Stimulated activated CD4-positive, alpha-beta T cell treated with anti-CD3 and anti-CD28 coated beads, Interleukin-12 subunit alpha, Interleukin-12 subunit beta, amount 100 ng/mL, for 48 hours (primary cell): ENCODE results near the gene PTPRN.
"Not testable (repeated sequence)": the region's sequence is repeated elsewhere in the genome, so short reads cannot be mapped to it uniquely, and the experiment has no call there.

ENCODE experiments used
- DNase-seq, 3 donors: peaks; one replicate each; pipeline ENCODE4 v3.0.0-alpha.2; 2020; ENCODE audit warnings: low read depth in 2 of 3, low spot score in 1 of 3

PTPRN gene

DNA sequence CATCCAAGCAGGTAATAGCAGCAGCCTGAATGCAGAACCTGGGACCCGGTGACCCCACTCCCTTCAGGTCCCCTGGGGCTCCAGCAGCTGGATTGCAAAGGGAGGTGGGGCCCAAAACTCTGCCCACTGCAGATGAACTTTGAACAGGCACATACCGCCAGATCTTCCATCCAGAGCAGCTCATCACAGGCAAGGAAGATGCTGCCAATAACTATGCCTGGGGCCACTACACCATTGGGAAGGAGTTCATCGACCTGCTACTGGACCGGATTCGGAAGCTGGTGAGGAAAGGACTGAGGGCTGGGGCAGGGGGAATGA, 39.2 kb downstream of the PTPRN start:
- no peak for DNase-seq

DNA sequence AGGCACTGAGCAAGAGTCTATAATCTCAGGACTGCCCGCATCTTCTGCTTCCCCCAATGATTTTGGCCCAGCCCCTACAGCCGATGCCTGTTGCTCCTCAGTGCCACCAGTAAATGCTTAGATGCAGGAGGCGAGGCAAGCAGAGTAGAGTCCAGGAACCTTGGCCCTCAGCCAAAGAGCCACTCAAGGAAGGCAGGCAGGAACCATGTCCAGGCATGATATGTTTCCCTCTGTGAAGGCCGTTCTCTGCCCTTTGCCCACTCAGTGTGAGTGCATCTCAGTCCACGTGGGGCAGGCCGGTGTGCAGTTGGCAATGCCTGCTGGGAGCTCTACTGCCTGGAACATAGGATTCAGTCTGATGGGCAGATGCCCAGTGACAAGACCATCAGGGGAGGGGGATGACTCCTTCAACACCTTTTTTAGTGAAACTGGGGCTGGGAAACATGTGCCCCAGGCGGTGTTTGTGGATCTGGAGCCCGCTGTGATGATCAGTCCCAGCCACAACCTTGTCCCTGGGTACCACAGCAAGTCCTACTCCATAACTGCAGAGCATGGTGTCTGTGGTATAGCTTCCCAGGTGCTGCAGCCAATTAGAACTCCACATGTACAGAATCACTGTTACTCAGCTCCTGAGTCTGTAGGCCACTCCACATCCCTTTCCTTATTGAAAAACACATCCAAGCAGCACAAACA, 39.7 kb downstream of the PTPRN start:
- no peak for DNase-seq

DNA sequence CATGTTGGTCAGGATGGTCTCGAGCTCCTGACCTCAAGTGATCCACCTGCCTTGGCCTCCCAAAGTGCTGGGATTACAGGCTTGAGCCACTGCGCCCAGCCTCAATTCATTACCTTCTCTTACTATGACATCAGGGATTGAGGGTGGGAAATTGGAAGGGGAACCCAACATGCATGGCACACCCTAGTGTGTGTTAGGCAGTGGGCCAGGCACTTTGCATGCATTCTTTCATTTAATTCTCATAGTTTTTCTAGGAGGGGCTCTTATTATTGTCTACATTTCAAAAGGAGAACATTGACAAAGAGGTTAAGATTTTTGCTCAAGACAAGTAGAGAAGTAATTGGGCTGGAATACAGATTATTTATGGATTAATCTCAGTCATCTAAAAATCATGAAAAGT, 40.9 kb downstream of the PTPRN start:
- no peak for DNase-seq

DNA sequence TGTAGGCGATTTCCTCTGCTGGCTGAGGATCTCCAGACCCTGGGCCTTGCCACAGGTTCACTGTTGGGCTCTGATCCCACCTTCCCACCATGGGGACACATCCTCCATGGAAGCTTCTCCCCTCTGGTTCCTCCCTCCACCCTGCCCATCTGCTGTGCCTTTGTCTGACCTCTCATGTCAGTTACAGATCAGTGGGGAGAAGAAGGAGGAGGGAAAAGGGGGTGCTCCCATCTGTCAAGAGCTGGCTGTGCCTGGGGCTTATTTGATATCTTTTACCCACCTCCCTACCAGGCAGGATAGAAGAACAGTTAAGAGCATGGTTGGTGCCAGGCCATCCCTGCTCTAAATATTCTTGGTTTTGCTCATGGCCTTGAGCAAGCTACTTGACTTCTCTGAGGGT, 42.3 kb downstream of the PTPRN start:
- no peak for DNase-seq

DNA sequence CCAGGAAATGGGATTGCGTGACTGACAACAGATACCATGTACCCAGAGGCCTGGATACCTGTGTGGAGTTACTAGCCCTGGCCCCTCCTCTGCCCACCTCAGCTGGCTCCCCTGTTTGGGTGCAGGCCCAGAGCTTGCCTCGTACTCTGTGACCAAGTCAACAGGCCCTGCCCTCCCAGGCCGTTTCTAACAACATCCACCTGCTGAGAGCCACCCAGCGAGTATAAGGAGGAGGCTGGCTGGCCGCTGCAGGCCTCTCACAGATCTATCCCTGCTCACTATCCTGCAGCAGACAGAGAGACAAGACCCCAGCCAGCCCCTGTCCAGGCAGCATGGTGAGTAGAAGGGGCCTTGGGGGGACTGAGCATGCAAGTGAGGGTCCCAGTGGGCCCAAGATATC, 43.0 kb downstream of the PTPRN start:
- no peak for DNase-seq

DNA sequence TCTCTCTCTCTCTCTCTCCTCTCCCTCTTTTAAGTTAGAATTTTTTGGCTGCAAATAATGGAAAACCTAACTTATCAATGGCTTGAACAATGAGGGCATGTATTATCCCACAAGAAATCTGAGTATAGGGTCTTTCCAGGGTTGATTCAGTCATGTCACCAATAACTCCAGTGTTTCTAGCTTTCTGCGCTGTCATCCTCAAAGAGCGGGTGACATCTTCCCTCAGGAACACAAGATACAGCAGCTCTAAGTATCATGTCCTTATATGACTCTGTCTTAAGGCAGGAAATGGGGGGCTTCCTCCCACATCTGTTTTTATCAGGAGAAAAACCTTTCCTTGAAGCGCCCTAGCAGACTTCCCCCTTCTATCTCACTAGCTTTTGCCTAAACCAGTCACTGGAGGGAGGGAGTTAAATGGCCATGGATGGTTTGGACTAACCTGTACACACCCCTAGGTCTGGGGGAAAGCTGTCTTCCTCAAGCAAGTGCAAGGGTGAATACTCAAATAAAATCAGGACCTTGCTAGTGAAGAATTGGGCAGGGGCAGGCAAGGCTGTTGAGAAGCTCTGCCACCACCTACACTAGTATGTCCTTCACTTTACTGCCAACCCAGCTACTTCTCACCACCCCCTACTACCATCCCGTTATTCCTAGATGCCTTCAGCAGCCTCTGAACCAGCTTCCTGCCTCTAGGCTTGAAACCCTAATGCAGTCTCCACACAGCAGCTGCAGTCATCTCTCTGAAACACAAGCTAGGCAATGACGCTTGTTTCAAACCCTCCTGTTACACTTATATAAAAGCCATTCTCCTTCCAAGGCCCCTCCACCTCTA, 48.0 kb downstream of the PTPRN start:
- DNase-seq, result no peak

DNA sequence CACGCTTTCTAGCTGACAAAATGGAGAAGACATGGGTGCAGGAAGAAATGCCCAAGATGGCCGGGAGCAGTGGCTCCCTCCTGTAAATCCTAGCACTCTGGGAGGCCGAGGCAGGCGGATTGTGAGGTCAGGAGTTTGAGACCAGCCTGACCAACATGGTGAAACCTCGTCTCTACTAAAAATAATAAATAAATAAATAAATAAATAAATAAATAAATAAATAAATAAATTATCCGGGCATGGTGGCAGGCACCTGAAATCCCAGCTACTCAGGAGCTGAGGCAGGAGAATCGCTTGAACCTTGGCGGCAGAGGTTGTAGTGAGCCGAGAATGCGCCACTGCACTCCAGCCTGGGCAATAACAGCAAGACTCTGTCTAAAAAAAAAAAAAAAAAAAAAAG, 50.3 kb downstream of the PTPRN start:
- DNase-seq, result not testable (repeated sequence)

DNA sequence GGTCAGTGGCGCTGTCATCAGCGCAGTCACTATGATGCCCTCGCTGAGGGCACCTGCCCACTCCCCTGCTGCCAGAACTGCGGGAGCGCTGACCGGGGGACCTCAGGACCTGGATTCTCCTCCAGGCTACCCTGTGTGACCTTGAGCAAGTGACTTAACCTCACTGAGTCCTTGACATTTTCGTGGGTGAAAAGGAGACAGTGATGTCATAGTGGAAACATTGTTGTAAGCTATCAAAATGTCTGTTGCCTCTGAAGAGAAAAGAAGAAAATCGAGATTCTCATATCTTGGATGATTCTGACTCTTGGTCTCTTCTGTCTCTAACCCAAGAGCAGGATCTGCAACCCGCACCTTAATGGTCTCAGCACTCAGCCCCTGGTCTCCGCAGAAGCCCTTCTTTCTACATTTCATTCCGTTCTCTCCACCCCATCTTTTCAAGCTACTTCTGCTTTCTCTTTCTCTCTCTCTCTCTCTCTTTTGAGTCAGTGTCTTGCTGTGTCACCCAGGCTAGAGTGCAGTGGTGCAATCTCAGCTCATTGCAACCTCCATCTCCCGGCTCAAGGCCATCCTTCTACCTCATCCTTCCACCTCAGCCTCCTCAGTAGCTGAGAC, 54.5 kb downstream of the PTPRN start:
- peak in 1 of 3 donors; percentile 34 for DNase-seq

DNA sequence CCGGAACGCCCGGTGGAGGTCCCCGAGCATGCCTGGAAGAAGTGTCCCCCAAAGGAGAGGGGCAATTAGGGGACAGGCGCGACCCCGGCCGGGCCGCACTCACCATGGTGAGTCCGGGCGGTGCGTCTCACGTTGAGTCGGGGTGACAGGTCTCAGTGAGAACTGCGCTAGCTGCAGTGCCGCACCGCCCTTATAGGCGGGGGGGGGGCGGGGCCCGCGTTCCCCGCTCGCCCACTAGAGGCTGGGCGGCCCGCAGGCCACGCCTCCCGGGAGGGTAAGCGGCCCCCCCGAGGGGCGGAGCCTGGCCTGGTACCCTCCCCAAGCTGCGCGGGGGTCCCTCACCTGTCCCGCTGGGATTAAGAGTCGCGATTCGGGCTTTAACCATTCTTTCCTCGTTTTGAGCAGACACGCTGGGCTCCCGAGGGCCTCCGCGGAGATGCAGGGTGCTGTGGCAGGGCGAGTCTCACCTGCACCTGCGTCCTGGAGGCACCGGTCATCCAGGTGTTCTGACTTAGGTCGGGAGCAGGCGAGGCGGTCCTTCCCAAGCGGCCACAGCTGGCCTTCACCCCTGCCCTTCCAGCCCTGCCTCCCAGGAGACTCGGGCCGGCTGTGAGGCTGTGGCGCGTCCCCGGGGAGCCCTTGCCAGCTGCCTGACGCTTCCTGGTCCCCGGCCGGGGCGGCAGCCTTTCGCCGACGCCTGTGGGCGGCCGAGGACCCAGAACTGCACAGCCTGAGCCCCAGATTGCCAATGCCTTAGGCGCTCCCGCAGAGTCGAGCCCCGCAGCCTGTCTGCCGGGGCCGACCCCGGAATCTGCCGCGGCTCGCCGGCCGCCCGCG, 55.2 kb downstream of the PTPRN start, which contains the start of gene TUBA4A:
Gene TUBA4A (minus strand): TSS at position 166 of the 837 bp plus-strand sequence. CDS start 60 bp downstream, at position 106.
- DNase-seq, result peak; percentile 76 to 83 (median 81)

DNA sequence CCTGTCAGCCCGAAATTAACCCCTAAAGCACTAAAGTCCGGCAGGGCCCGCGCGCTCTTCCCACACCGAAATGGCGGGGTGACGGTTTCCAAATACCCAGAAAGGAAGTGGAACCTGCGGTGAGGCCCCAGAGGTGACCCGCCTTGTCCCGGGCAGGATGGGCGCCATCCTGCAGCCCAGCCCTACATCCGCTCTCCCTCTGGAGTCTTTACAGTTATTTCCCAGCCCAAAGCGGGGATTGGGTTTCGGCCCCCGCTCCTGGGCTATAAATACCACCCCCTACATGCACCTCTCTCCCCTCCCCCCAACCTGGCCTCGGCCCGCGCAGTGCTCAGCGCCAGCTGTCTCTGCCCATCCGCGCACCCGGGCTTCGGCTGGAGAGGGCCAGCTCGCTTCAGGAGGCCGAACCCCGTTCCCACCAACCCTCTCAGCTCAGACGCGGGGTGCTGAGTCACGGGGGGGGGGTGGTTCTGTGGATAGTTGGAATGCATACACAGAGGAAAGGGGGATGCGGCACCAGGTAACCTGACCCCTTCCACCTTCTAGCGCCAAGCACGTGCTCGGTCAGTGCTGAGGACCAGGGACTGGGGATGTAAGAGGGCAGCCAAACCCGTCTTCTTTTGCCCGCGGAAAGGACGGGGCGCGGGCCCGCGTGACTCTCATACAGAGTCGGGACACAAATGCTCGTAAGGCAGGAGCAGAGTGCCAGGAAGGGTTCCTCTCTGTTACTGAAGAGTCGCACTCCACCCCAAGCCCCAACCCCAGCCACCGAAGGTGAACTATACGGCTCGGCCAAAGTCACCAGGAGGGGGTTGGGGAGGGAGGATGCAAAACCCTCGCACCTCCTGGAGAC, 56.1 kb downstream of the PTPRN start, which contains the start of gene TUBA4B:
Gene TUBA4B (plus strand): TSS at position 344 of the 853 bp plus-strand sequence. CDS start 165 bp downstream, at position 509.
- DNase-seq, result peak in 2 of 3 donors; percentile 32 to 40

DNA sequence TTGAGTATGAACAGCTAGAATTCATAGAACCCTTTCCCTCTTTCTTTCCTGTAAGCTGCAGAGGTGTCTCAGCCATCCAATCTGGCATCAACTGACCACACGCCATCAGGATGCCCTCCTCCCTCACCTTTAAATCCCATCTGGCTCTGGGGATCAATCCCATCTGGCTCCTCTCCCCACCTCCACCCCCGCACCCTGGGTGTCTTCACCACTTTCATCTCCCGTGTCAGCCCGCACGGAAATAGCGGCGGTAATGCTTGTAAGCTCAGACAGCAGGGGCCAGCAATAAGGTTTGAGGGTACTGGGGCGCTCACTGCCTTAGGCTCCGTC, 56.7 kb downstream of the PTPRN start:
- DNase-seq, result no peak

DNA sequence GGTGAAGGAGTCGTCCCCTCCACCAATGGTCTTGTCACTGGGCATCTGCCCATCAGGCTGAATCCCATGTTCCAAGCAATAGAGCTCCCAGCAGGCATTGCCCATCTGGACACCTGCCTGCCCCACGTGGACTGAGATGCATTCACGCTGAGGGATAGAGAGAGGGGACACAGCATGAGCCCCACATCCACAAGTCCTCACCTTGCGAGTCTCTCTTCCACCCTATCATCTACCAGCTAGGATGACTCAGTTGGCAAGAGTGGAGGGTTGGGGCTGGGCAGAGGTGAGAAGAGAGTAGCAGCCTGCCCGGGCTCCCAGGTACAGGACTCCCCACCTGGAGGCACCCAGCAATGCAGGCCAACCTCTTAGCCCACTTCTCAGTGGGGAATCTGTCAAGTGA, 57.1 kb downstream of the PTPRN start:
- DNase-seq, result no peak

DNA sequence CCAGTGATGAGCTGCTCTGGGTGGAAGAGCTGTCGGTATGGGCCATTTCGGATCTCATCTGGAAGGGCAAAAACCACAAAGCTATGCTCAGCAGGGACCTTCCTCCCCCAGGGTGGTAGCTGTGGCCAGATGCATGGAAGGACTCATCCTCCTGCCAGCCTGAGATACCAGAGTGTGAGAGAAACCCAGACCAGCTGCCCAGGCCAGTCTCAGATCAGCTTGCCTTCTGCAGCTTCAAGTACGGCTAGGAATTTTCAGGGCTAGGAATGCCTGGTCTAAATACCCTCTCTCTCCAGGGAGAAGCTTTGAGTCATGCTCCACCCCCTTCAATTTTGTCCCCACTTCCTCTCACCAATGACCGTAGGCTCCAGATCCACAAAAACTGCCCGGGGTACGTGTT, 57.5 kb downstream of the PTPRN start:
- no peak for DNase-seq

DNA sequence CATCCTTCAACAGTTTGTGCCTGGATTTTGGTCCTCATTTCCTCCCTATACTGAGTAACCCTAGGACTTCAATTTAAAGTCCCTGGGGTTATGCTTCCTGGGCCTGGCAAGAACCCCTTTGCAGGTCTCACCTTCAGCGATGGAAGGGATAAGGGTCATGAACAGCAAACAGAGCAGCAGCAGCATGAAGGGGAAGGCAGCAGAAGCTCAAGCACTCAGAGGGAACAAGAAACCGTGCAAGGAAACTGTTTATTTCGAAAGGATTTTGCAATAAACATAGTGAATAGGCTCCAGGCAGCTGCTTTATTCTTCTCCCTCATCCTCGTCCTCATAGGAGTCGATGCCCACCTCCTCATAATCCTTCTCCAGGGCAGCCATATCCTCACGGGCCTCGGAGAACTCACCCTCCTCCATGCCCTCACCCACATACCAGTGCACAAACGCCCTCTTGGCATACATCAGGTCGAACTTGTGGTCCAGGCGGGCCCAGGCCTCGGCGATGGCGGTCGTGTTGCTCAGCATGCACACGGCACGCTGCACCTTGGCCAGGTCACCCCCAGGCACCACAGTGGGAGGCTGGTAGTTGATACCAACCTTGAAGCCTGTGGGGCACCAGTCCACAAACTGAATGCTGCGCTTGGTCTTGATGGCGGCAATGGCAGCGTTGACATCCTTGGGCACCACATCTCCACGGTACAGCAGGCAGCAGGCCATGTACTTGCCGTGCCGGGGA, 59.0 kb downstream of the PTPRN start:
- no peak for DNase-seq

DNA sequence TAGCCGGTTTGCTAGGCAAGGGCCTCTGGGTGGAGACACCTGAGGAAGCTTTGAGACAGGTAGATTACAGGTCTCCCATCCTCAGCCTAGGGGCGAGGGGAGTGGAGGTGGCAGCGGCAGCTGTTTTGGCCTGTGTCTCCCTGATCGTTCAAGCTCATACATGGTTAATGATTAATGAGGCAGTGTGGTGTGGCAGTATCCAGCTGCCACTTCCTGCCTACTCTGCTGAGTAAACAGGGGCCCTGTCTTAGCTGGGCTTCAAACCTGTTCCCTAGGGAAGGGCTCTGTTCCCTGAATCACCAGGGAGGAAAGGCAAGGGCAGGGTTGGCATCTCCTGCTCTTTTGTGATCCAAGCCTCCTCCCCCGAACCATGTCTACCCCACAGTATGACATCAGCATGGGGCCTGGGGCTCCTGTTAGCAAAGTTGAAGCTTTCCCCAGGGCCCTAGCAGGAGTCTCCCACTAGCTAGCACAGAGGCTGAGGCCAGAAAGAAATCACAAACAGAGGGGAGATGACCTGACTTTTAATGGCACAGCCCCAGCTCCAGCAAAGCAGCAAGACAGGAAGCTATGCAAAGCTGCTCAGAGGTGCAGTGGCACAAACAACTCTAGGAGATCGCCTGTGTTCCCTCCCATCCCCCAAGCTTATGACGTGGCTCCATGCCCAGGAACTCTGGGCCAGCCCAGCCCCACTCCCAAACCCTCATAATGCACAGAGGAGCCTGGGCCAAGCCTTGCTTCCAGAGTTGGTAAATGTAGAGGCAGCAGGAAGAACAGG, 59.8 kb downstream of the PTPRN start:
- peak in 1 of 3 donors; percentile 27 for DNase-seq

DNA sequence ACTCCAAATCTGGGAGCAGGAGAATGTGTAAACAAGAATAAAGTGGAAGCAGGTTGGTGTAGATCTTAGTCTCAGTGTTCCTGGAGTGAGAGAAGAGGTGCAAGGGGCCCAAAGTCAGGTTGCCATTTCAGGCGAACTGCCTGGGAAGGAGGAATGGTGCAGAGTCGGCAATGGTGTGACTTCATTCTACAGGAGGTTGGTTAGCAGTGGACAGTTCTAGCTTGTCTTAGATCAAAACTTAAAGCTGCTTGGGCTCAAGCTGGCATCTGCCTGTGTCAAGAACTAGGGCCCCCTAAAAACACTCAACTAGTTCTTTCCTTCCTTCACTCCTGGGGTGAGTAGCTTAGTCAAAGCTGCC, 60.4 kb downstream of the PTPRN start:
- no peak for DNase-seq

DNA sequence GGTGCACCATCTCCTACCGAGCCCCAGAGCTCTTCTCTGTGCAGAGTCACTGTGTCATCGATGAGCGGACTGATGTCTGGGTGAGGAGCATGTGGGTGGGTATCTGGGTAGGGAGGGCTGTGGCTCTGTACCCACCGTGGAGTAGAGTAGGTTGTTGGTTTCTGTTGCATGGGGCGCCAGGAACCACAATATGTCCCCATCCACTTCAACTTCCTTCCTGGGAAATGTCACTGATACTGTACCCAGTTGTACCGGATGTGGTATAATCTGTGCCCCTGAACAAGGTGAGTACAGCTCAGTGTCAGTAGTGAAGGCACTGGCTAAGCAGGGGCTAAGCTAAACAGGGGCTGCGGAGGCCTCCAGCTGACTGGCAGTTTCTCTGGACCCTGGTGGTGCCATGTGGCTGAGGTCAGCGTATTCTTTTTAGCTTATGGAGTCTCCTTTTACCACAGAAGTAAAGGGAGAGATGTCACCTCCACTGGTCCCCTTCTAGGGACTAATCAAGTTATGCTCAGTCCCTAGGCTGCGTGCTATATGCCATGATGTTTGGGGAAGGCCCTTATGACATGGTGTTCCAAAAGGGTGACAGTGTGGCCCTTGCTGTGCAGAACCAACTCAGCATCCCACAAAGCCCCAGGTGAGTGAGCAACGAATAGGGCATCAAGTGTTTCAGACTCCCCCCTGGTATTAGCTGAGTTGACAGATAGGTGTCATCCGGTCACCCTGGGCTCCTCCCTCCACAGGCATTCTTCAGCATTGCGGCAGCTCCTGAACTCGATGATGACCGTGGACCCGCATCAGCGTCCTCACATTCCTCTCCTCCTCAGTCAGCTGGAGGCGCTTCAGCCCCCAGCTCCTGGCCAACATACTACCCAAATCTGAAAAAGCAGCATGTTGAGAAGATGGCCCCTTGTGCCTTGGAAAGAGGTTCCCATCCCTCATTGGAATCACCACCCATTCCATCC, 61.2 kb downstream of the PTPRN start:
- peak; percentile 34 to 54 (median 47) for DNase-seq

DNA sequence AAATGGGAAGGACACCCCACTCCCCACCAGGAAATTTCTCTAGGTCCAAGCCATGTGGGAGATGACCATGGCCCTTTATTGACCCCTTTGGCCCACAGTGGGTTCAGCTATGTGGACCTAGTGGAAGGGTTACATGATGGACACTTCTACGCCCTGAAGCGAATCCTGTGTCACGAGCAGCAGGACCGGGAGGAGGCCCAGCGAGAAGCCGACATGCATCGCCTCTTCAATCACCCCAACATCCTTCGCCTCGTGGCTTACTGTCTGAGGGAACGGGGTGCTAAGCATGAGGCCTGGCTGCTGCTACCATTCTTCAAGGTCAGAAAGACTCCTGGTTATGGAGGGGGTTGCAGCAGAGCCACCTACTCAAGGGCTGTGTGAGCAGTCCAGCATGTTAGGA, 62.6 kb downstream of the PTPRN start:
- no peak for DNase-seq
